GM12892 (cell line): Measurements from ENCODE around the gene SHROOM2.

Experiments
- DNase-seq: peaks from one replicate; pipeline ENCODE4 v3.0.0; 2011; ENCODE audit not compliant: insufficient read length
- FAIRE-seq: peaks from 2 replicates; lab custom pipeline; 2011; peaks lifted over from hg19 to GRCh38; lab: Jason Lieb, UNC
- POLR2A ChIP-seq: IDR thresholded peaks from 2 replicates; pipeline ENCODE4 v1.6.1; 2011; ENCODE audit warnings: low read depth, low read length, control low read depth
- POLR2AphosphoS5 ChIP-seq: IDR thresholded peaks from 2 replicates; pipeline ENCODE4 v1.6.1; 2011; ENCODE audit warnings: low read depth, low read length, control low read depth
- TAF1 ChIP-seq: IDR thresholded peaks from 2 replicates; pipeline ENCODE4 v1.6.1; 2011; ENCODE audit warnings: low read depth, mild to moderate bottlenecking, control low read depth, low read length, borderline replicate concordance

Gene SHROOM2

GRCh38 chrX:9897761-9898161, 111.5 kb downstream of the SHROOM2 start:
- no peak for FAIRE-seq
- TF ChIP-seq POLR2AphosphoS5 (no peak), TAF1 (no peak), POLR2A (no peak)
- DNase-seq: no peak

GRCh38 chrX:9899640-9900111, 113.4 kb downstream of the SHROOM2 start:
- TF ChIP-seq POLR2A (no peak), POLR2AphosphoS5 (no peak), TAF1 (no peak)
- FAIRE-seq: no peak

GRCh38 chrX:9902656-9903055, 116.4 kb downstream of the SHROOM2 start:
- no peak for FAIRE-seq
- no peak for DNase-seq
- TF ChIP-seq TAF1 (no peak), POLR2AphosphoS5 (no peak), POLR2A (no peak)

More at GRCh38 chrX:9899640-9900111, 113.4 kb downstream of the SHROOM2 start:
- no peak for DNase-seq

GRCh38 chrX:9903146-9903545, 116.9 kb downstream of the SHROOM2 start:
- FAIRE-seq (no peak), DNase-seq (no peak)
- TF ChIP-seq POLR2AphosphoS5 (no peak), TAF1 (no peak), POLR2A (no peak)

- FAIRE-seq (no peak), DNase-seq (no peak)
- TF ChIP-seq POLR2AphosphoS5 (no peak), POLR2A (no peak), TAF1 (no peak)
Observed at GRCh38 chrX:9905288-9905687, 119.1 kb downstream of the SHROOM2 start.

GRCh38 chrX:9905721-9906120, 119.5 kb downstream of the SHROOM2 start:
- DNase-seq (no peak), FAIRE-seq (no peak)
- TF ChIP-seq POLR2AphosphoS5 (no peak), TAF1 (no peak), POLR2A (no peak)

GRCh38 chrX:9906919-9907318, 120.7 kb downstream of the SHROOM2 start:
- no peak for FAIRE-seq
- no peak for DNase-seq
- TF ChIP-seq POLR2AphosphoS5 (no peak), POLR2A (no peak), TAF1 (no peak)

GRCh38 chrX:9907645-9908387, 121.6 kb downstream of the SHROOM2 start:
- FAIRE-seq (no peak), DNase-seq (no peak)
- no peak for TF ChIP-seq TAF1

GRCh38 chrX:9909254-9909653, 123.0 kb downstream of the SHROOM2 start:
- TF ChIP-seq TAF1 (no peak), POLR2A (no peak), POLR2AphosphoS5 (no peak)
- DNase-seq: no peak
- FAIRE-seq: no peak

GRCh38 chrX:9911487-9911886, 125.3 kb downstream of the SHROOM2 start:
- TF ChIP-seq POLR2AphosphoS5: no peak
- no peak for TF ChIP-seq TAF1
- no peak for TF ChIP-seq POLR2A
- FAIRE-seq: no peak

GRCh38 chrX:9912351-9913145, 126.3 kb downstream of the SHROOM2 start:
- no peak for DNase-seq
- no peak for FAIRE-seq
- TF ChIP-seq POLR2AphosphoS5 (no peak), POLR2A (no peak), TAF1 (no peak)

More at GRCh38 chrX:9911487-9911886, 125.3 kb downstream of the SHROOM2 start:
- DNase-seq: no peak

- TF ChIP-seq TAF1: no peak
- no peak for TF ChIP-seq POLR2A
- no peak for TF ChIP-seq POLR2AphosphoS5
- no peak for DNase-seq
- no peak for FAIRE-seq
Observed at GRCh38 chrX:9913146-9913433, 126.9 kb downstream of the SHROOM2 start.

- DNase-seq (no peak), FAIRE-seq (no peak)
- no peak for TF ChIP-seq POLR2A
- TF ChIP-seq POLR2AphosphoS5: no peak
- TF ChIP-seq TAF1: no peak
Observed at GRCh38 chrX:9917861-9918260, 131.6 kb downstream of the SHROOM2 start.
